HepG2 (cell line): ENCODE results near the gene CDCA5. TPM values are rescaled to one million over a fixed set of nuclear protein-coding genes. Genes with fewer than 3 reads are reported as not detected.

ENCODE experiments used
- ATF6 ChIP-seq: sonication (generic); formaldehyde crosslinking; conservative IDR thresholded peaks from 2 replicates; pipeline ENCODE4 v1.4.0; 2020; ENCODE audit warnings: missing genetic modification reagents
- ATF7 ChIP-seq, 2 experiments: fragments of 450-650 bp in 1 of 2; sonication (generic) in 1 of 2; formaldehyde crosslinking in 1 of 2; IDR thresholded peaks; 2 replicates each; pipeline versions ENCODE4 v1.4.0 to v1.6.1; 2016 to 2020; ENCODE audit warnings: antibody characterized with exemption in 1 of 2, mild to moderate bottlenecking in 1 of 2, missing genetic modification reagents in 1 of 2
- BRF2 ChIP-seq: sonication (generic); formaldehyde crosslinking; IDR thresholded peaks from 2 replicates; pipeline ENCODE4 v1.8.1; 2022; ENCODE audit warnings: mild to moderate bottlenecking, missing genetic modification reagents
- CENPX ChIP-seq: sonication (generic); formaldehyde crosslinking; IDR thresholded peaks from 2 replicates; pipeline ENCODE4 v1.9.0; 2021; ENCODE audit warnings: mild to moderate bottlenecking, missing genetic modification reagents, moderate library complexity
- HINFP ChIP-seq: sonication (generic); formaldehyde crosslinking; IDR thresholded peaks from 2 replicates; pipeline ENCODE4 v1.4.0; 2020; ENCODE audit warnings: low read depth, mild to moderate bottlenecking, missing genetic modification reagents
- JUNB ChIP-seq: sonication (generic); formaldehyde crosslinking; IDR thresholded peaks from 2 replicates; pipeline ENCODE4 v1.8.0; 2022; ENCODE audit warnings: missing genetic modification reagents, mild to moderate bottlenecking, borderline replicate concordance
- NCOA1 ChIP-seq: sonication (generic); formaldehyde crosslinking; IDR thresholded peaks from 2 replicates; pipeline ENCODE4 v1.9.0; 2021; ENCODE audit warnings: missing genetic modification reagents
- TERF1 ChIP-seq: sonication (generic); formaldehyde crosslinking; IDR thresholded peaks from 2 replicates; pipeline ENCODE4 v1.8.0; 2022; ENCODE audit warnings: mild to moderate bottlenecking, missing genetic modification reagents, moderate library complexity
- ZNF142 ChIP-seq: sonication (generic); formaldehyde crosslinking; IDR thresholded peaks from 2 replicates; pipeline ENCODE4 v1.4.0; 2020; ENCODE audit warnings: missing genetic modification reagents
- ZNF512B ChIP-seq: sonication (generic); formaldehyde crosslinking; IDR thresholded peaks from 2 replicates; pipeline ENCODE4 v1.5.1; 2020; ENCODE audit warnings: missing genetic modification reagents, mild to moderate bottlenecking, borderline replicate concordance
- ZNF644 ChIP-seq: IDR thresholded peaks from 2 replicates; pipeline ENCODE4 v1.6.1; 2016; ENCODE audit warnings: low read depth
- ZSCAN31 ChIP-seq: sonication (generic); formaldehyde crosslinking; IDR thresholded peaks from 2 replicates; pipeline ENCODE4 v1.5.0; 2020; ENCODE audit warnings: low read depth, mild to moderate bottlenecking, missing genetic modification reagents
- polyA plus RNA-seq, 8 experiments: library from polyadenylated mRNA; depleted of rRNA in 3 of 8; stranded (reverse) in 7 of 8; unstranded in 1 of 8; fragments of >200 nt; fragmentation: Illumina TruSeq in 4 of 8; extraction: Trizol in 4 of 8; gene quantifications; 2 replicates each; pipeline versions ENCODE4 v1.2.1 to v1.2.3, GENCODE V29; 2011 to 2016; ENCODE audit warnings: low read depth in 4 of 8, missing spikeins in 1 of 8, mixed read lengths in 1 of 8; ENCODE audit not compliant: insufficient read depth in 1 of 8
- total RNA-seq, 5 experiments: library from RNA; depleted of rRNA; stranded (reverse); fragments of >200 nt; fragmentation: Illumina TruSeq; extraction: Trizol; gene quantifications; 2 replicates each; pipeline ENCODE4 v1.2.3, GENCODE V29; 2016; ENCODE audit warnings: low read depth in 1 of 5

Gene CDCA5
- total and polyA plus RNA-seq, 2 of the 13 experiments (the other 11 are each of a cell fraction or from before 2014, with no cell fraction given) = 13.5 to 50.6 TPM

GRCh38 chr11:65095974-65096806, 12.3 kb upstream of the CDCA5 start, which contains the start of gene VPS51 (continued):
- TF ChIP-seq HINFP (CRISPR knock-in tag) = 0 out of 2 replicates have a peak, but pooled peaks have one; percentile 55
- TF ChIP-seq BRF2 = no peak
- no peak for TF ChIP-seq ATF6 (CRISPR knock-in tag)
- TF ChIP-seq ATF7 (IDR thresholded peaks at IDR 0.05) = no peak
- TF ChIP-seq ATF7 (CRISPR knock-in tag; IDR thresholded peaks at IDR 0.05) = peak; percentile 58
- no peak for TF ChIP-seq ZNF644 (CRISPR knock-in tag)
- no peak for TF ChIP-seq TERF1 (CRISPR knock-in tag)
- TF ChIP-seq JUNB (CRISPR knock-in tag) = no peak
- TF ChIP-seq ZSCAN31 (CRISPR knock-in tag) = peak; percentile 61; the same call in 1 of the 2 replicates
- TF ChIP-seq ZNF142 (CRISPR knock-in tag) = 0 out of 2 replicates have a peak, but pooled peaks have one; percentile 40
- no peak for TF ChIP-seq CENPX (CRISPR knock-in tag)
- no peak for TF ChIP-seq ZNF512B (CRISPR knock-in tag)
- no peak for TF ChIP-seq NCOA1
